ENCODE measurements around the gene COPB1.

GRCh38 chr11:14520747-14521151 lies 21.1 kb upstream of the COPB1 start:
- TF ChIP-seq CTCF (IDR thresholded peaks at IDR 0.05) (no peak), EP300 (IDR thresholded peaks at IDR 0.05) (no peak), POLR2A (IDR thresholded peaks at IDR 0.05) (no peak), POLR2AphosphoS5 (IDR thresholded peaks at IDR 0.05) (no peak)
